ENCODE results near the gene PTGER4.

PTGER4 gene

DNA sequence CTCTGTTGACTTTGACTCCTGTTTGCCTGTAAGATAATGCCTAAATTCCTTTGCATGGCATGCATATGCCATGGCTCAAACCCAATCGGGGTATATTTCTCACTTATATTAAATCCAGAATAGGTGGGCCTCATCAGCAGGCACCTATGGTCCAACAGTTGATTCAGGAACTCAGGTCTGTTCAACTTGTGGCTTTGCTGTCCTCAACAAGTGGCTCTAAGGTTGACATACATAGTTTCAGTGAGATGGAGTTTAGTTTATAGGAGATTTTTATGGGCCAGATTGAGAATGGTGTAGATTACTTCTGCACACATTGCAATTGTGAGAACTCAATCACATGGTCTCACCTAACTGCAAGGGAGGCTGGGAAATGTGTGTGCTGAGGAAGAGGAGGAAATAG, 31.6 kb upstream of the PTGER4 start:
- no peak for ATAC-seq (ENCODE audit: insufficient read depth, low read depth)
- H3K36me3 ChIP-seq (ENCODE audit: insufficient read depth, low read length) = no peaks in the 10 kb centered on the region
- DNase-seq = no peak
- no peak overlapping the region for H3K4me2 ChIP-seq (ENCODE audit: insufficient read depth, low read length)
- H3K4me3 ChIP-seq (ENCODE audit: low read depth in 1 of 2, low read length in 2 of 2) = no peak overlapping the region
- H4K20me1 ChIP-seq (ENCODE audit: insufficient read depth, low read length) = no peaks in the 10 kb centered on the region
- H3K9me3 ChIP-seq (ENCODE audit: insufficient read depth, low read length, severe bottlenecking) = no peaks in the 10 kb centered on the region
- H3K27ac ChIP-seq (ENCODE audit: low read length) = peak overlapping the region; percentile 20; the same call in 1 of the 2 replicates
- peaks cover 49% of the 10 kb centered on the region for H3K4me1 ChIP-seq (ENCODE audit: insufficient read depth, low read length)
- H3K79me2 ChIP-seq (ENCODE audit: insufficient read depth, low read length) = peaks cover 31% of the 10 kb centered on the region
- TF ChIP-seq, protein P1, sequence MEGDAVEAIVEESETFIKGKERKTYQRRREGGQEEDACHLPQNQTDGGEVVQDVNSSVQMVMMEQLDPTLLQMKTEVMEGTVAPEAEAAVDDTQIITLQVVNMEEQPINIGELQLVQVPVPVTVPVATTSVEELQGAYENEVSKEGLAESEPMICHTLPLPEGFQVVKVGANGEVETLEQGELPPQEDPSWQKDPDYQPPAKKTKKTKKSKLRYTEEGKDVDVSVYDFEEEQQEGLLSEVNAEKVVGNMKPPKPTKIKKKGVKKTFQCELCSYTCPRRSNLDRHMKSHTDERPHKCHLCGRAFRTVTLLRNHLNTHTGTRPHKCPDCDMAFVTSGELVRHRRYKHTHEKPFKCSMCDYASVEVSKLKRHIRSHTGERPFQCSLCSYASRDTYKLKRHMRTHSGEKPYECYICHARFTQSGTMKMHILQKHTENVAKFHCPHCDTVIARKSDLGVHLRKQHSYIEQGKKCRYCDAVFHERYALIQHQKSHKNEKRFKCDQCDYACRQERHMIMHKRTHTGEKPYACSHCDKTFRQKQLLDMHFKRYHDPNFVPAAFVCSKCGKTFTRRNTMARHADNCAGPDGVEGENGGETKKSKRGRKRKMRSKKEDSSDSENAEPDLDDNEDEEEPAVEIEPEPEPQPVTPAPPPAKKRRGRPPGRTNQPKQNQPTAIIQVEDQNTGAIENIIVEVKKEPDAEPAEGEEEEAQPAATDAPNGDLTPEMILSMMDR (IDR thresholded peaks at IDR 0.05; ENCODE audit: borderline replicate concordance, extremely low read depth, low read length, poor library complexity, severe bottlenecking) = no peak
- TF ChIP-seq EZH2 (IDR thresholded peaks at IDR 0.05; ENCODE audit: borderline replicate concordance, low read depth, low read length, severe bottlenecking) = no peak
- H2AFZ ChIP-seq (ENCODE audit: low read depth, low read length) = peak overlapping the region; percentile 2; the same call in 1 of the 2 replicates
- no peaks in the 10 kb centered on the region for H3K27me3 ChIP-seq (ENCODE audit: insufficient read depth, low read length, poor library complexity)
- no peak overlapping the region for H3K9ac ChIP-seq (ENCODE audit: low read depth, low read length)

DNA sequence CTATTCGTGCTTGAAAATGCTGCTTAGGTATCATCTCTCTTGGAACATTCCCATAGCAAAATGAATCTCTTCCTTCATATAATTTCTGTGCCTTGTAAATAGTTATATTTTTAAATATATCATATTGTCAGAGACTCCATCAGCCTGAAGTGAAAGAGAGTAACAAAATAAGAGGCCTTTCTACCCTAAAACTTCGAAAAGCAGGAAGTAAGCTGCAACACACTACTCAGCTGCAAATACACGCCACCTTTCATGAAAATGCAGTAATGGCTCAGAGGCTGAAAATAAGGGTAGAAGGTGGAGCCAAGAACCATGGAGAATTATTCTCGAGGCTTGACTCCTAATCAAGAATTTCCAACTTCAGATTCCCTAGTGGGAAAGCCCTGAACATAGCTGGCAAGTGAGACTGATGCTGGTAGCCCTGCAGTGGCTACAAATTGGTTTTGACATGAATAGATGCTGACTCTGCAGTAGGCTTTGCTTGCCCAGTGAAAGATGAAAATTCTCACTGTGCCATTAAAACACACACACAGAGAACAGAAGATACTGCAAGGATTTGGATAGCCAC, 30.2 kb upstream of the PTGER4 start:
- DNase-seq (no peak), ATAC-seq (ENCODE audit: insufficient read depth, low read depth) (no peak)
- H3K9me3 ChIP-seq (ENCODE audit: insufficient read depth, low read length, severe bottlenecking) = no peaks in the 10 kb centered on the region
- H4K20me1 ChIP-seq (ENCODE audit: insufficient read depth, low read length) = no peaks in the 10 kb centered on the region
- H3K4me1 ChIP-seq (ENCODE audit: insufficient read depth, low read length) = peaks cover 63% of the 10 kb centered on the region
- H3K27me3 ChIP-seq (ENCODE audit: insufficient read depth, low read length, poor library complexity) = no peaks in the 10 kb centered on the region
- H3K27ac ChIP-seq (ENCODE audit: low read length) = peak overlapping the region; percentile 65
- H3K36me3 ChIP-seq (ENCODE audit: insufficient read depth, low read length) = no peaks in the 10 kb centered on the region
- H3K79me2 ChIP-seq (ENCODE audit: insufficient read depth, low read length) = peaks cover 45% of the 10 kb centered on the region
- peak overlapping the region; percentile 14; the same call in 1 of the 2 replicates for H3K4me2 ChIP-seq (ENCODE audit: insufficient read depth, low read length)
- H2AFZ ChIP-seq (ENCODE audit: low read depth, low read length) = peak overlapping the region; percentile 51
- TF ChIP-seq EZH2 (IDR thresholded peaks at IDR 0.05; ENCODE audit: borderline replicate concordance, low read depth, low read length, severe bottlenecking) = no peak
- TF ChIP-seq, protein P1 (IDR thresholded peaks at IDR 0.05; ENCODE audit: borderline replicate concordance, extremely low read depth, low read length, poor library complexity, severe bottlenecking) = no peak
- H3K9ac ChIP-seq (ENCODE audit: low read depth, low read length) = peak overlapping the region; percentile 4; the same call in 1 of the 2 replicates
- H3K4me3 ChIP-seq (ENCODE audit: low read depth in 1 of 2, low read length in 2 of 2) = no peak overlapping the region

GRCh38 chr5:40651201-40651600, 28.5 kb upstream of the PTGER4 start:
- no peaks in the 10 kb centered on the region for H3K27me3 ChIP-seq (ENCODE audit: insufficient read depth, low read length, poor library complexity)
- peaks cover 50% of the 10 kb centered on the region for H3K79me2 ChIP-seq (ENCODE audit: insufficient read depth, low read length)
- no peaks in the 10 kb centered on the region for H3K9me3 ChIP-seq (ENCODE audit: insufficient read depth, low read length, severe bottlenecking)
- no peak overlapping the region for H2AFZ ChIP-seq (ENCODE audit: low read depth, low read length)
- no peak for ATAC-seq (ENCODE audit: insufficient read depth, low read depth)
- no peak overlapping the region for H3K9ac ChIP-seq (ENCODE audit: low read depth, low read length)
- no peak overlapping the region for H3K4me3 ChIP-seq (ENCODE audit: low read depth in 1 of 2, low read length in 2 of 2)
- H3K4me1 ChIP-seq (ENCODE audit: insufficient read depth, low read length) = peaks cover 76% of the 10 kb centered on the region
- H4K20me1 ChIP-seq (ENCODE audit: insufficient read depth, low read length) = no peaks in the 10 kb centered on the region
- DNase-seq = no peak
- no peaks in the 10 kb centered on the region for H3K36me3 ChIP-seq (ENCODE audit: insufficient read depth, low read length)
- TF ChIP-seq EZH2 (IDR thresholded peaks at IDR 0.05; ENCODE audit: borderline replicate concordance, low read depth, low read length, severe bottlenecking) = no peak
- TF ChIP-seq, protein P1 (IDR thresholded peaks at IDR 0.05; ENCODE audit: borderline replicate concordance, extremely low read depth, low read length, poor library complexity, severe bottlenecking) = no peak
- H3K27ac ChIP-seq (ENCODE audit: low read length) = peak overlapping the region; percentile 17
- no peak overlapping the region for H3K4me2 ChIP-seq (ENCODE audit: insufficient read depth, low read length)
